ENCODE measurements around the gene PFKP. TPM values are rescaled to one million over a fixed set of nuclear protein-coding genes. Genes with fewer than 3 reads are reported as not detected.

PFKP gene
- total RNA-seq, 1 donor from 2014 or later = 150 TPM

- no peak overlapping the region for H3K4me3 Mint-ChIP-seq (ENCODE audit: unreplicated experiment)
- H3K9me3 Mint-ChIP-seq (ENCODE audit: unreplicated experiment) = no peaks in the 10 kb centered on the region
- no peak for TF ChIP-seq CTCF (IDR thresholded peaks at IDR 0.05)
- peaks cover 79% of the 10 kb centered on the region for H3K36me3 Mint-ChIP-seq (ENCODE audit: unreplicated experiment)
- H3K27me3 Mint-ChIP-seq (ENCODE audit: unreplicated experiment) = no peaks in the 10 kb centered on the region
- no peak for DNase-seq (ENCODE audit: extremely low spot score, unreplicated experiment)
- no peak overlapping the region for H3K27ac Mint-ChIP-seq (ENCODE audit: unreplicated experiment)
- H3K4me1 Mint-ChIP-seq (ENCODE audit: unreplicated experiment) = no peaks in the 10 kb centered on the region
Measured at GRCh38 chr10:3148994-3149393, 81.6 kb downstream of the PFKP start.

- H3K27ac Mint-ChIP-seq (ENCODE audit: unreplicated experiment) = no peak overlapping the region
- no peak overlapping the region for H3K4me3 Mint-ChIP-seq (ENCODE audit: unreplicated experiment)
- TF ChIP-seq CTCF (IDR thresholded peaks at IDR 0.05) = no peak
- peaks cover 78% of the 10 kb centered on the region for H3K36me3 Mint-ChIP-seq (ENCODE audit: unreplicated experiment)
- no peaks in the 10 kb centered on the region for H3K9me3 Mint-ChIP-seq (ENCODE audit: unreplicated experiment)
- no peaks in the 10 kb centered on the region for H3K27me3 Mint-ChIP-seq (ENCODE audit: unreplicated experiment)
- no peak for DNase-seq (ENCODE audit: extremely low spot score, unreplicated experiment)
- H3K4me1 Mint-ChIP-seq (ENCODE audit: unreplicated experiment) = no peaks in the 10 kb centered on the region
Measured at GRCh38 chr10:3149918-3150317, 82.6 kb downstream of the PFKP start.

GRCh38 chr10:3150366-3150765 is 83.0 kb downstream of the PFKP start:
- H3K9me3 Mint-ChIP-seq (ENCODE audit: unreplicated experiment) = no peaks in the 10 kb centered on the region
- no peak for DNase-seq (ENCODE audit: extremely low spot score, unreplicated experiment)
- no peaks in the 10 kb centered on the region for H3K27me3 Mint-ChIP-seq (ENCODE audit: unreplicated experiment)
- no peak overlapping the region for H3K27ac Mint-ChIP-seq (ENCODE audit: unreplicated experiment)
- no peak for TF ChIP-seq CTCF (IDR thresholded peaks at IDR 0.05)
- no peaks in the 10 kb centered on the region for H3K4me1 Mint-ChIP-seq (ENCODE audit: unreplicated experiment)
- peaks cover 78% of the 10 kb centered on the region for H3K36me3 Mint-ChIP-seq (ENCODE audit: unreplicated experiment)
- no peak overlapping the region for H3K4me3 Mint-ChIP-seq (ENCODE audit: unreplicated experiment)

GRCh38 chr10:3150961-3151360 is 83.6 kb downstream of the PFKP start:
- no peaks in the 10 kb centered on the region for H3K9me3 Mint-ChIP-seq (ENCODE audit: unreplicated experiment)
- no peaks in the 10 kb centered on the region for H3K27me3 Mint-ChIP-seq (ENCODE audit: unreplicated experiment)
- H3K36me3 Mint-ChIP-seq (ENCODE audit: unreplicated experiment) = peaks cover 78% of the 10 kb centered on the region
- no peak overlapping the region for H3K27ac Mint-ChIP-seq (ENCODE audit: unreplicated experiment)
- no peak overlapping the region for H3K4me3 Mint-ChIP-seq (ENCODE audit: unreplicated experiment)
- no peak for TF ChIP-seq CTCF (IDR thresholded peaks at IDR 0.05)
- no peaks in the 10 kb centered on the region for H3K4me1 Mint-ChIP-seq (ENCODE audit: unreplicated experiment)
- no peak for DNase-seq (ENCODE audit: extremely low spot score, unreplicated experiment)

GRCh38 chr10:3151889-3152565 is 84.7 kb downstream of the PFKP start:
- no peaks in the 10 kb centered on the region for H3K9me3 Mint-ChIP-seq (ENCODE audit: unreplicated experiment)
- peaks cover 74% of the 10 kb centered on the region for H3K36me3 Mint-ChIP-seq (ENCODE audit: unreplicated experiment)
- no peaks in the 10 kb centered on the region for H3K27me3 Mint-ChIP-seq (ENCODE audit: unreplicated experiment)
- no peak for DNase-seq (ENCODE audit: extremely low spot score, unreplicated experiment)
- no peak for TF ChIP-seq CTCF (IDR thresholded peaks at IDR 0.05)
- H3K4me3 Mint-ChIP-seq (ENCODE audit: unreplicated experiment) = no peak overlapping the region
- no peaks in the 10 kb centered on the region for H3K4me1 Mint-ChIP-seq (ENCODE audit: unreplicated experiment)
- H3K27ac Mint-ChIP-seq (ENCODE audit: unreplicated experiment) = no peak overlapping the region
